Endothelial cell (in vitro differentiated cells): ENCODE data around the gene EZR. TPM values are rescaled to one million over a fixed set of nuclear protein-coding genes. Genes with fewer than 3 reads are reported as not detected.

Experiments
- DNase-seq: peaks from one replicate; pipeline ENCODE4 v3.0.0; 2021; ENCODE audit warnings: low spot score
- H3K27ac Mint-ChIP-seq: one replicate; pipeline ENCODE4 v1.8.0; 2021; ENCODE audit warnings: mixed read lengths, inconsistent platforms; ENCODE audit not compliant: unreplicated experiment
- H3K27me3 Mint-ChIP-seq: one replicate; pipeline ENCODE4 v1.8.0; 2021; ENCODE audit warnings: mild to moderate bottlenecking, moderate library complexity, mixed read lengths, inconsistent platforms; ENCODE audit not compliant: unreplicated experiment
- H3K36me3 Mint-ChIP-seq: one replicate; pipeline ENCODE4 v1.8.0; 2021; ENCODE audit warnings: mild to moderate bottlenecking, low read depth, mixed read lengths, inconsistent platforms; ENCODE audit not compliant: unreplicated experiment
- H3K4me1 Mint-ChIP-seq: one replicate; pipeline ENCODE4 v1.8.0; 2021; ENCODE audit warnings: mild to moderate bottlenecking, mixed read lengths, inconsistent platforms; ENCODE audit not compliant: unreplicated experiment
- H3K4me3 Mint-ChIP-seq: one replicate; pipeline ENCODE4 v1.8.0; 2021; ENCODE audit warnings: mild to moderate bottlenecking, mixed read lengths, inconsistent platforms; ENCODE audit not compliant: unreplicated experiment
- H3K9me3 Mint-ChIP-seq: one replicate; pipeline ENCODE4 v1.8.0; 2021; ENCODE audit warnings: mixed read lengths, inconsistent platforms; ENCODE audit not compliant: unreplicated experiment
- CTCF ChIP-seq: fragments of 200-600 bp; sonication (generic); IDR thresholded peaks from one replicate; pipeline ENCODE4 v1.5.0; 2021; ENCODE audit warnings: antibody characterized with exemption; ENCODE audit not compliant: unreplicated experiment
- total RNA-seq: library from RNA; stranded (reverse); fragmentation: NEBNext Ultra II Directional; extraction: Animal tissue kit (Norgen Biotek cat#: 25700); gene quantifications from one replicate; pipeline ENCODE4 v1.2.1, GENCODE V29; 2021; ENCODE audit not compliant: unreplicated experiment

EZR gene
- total RNA-seq, 1 donor from 2014 or later, result 125 TPM

GRCh38 chr6:158808941-158809678 lies 10.1 kb downstream of the EZR start:
- peaks cover 32% of the 10 kb centered on the region for H3K36me3 Mint-ChIP-seq
- peaks cover 10% of the 10 kb centered on the region for H3K27me3 Mint-ChIP-seq
- no peak for DNase-seq
- no peak for TF ChIP-seq CTCF
- H3K9me3 Mint-ChIP-seq, result no peaks in the 10 kb centered on the region
- peaks cover 71% of the 10 kb centered on the region for H3K4me1 Mint-ChIP-seq
- no peak overlapping the region for H3K4me3 Mint-ChIP-seq
- H3K27ac Mint-ChIP-seq, result peak overlapping the region; percentile 58

- Mint-ChIP-seq H3K9me3 (no peaks in the 10 kb centered on the region), H3K27ac (peak overlapping the region; percentile 21), H3K36me3 (peaks cover 26% of the 10 kb centered on the region), H3K4me1 (peaks cover 73% of the 10 kb centered on the region), H3K4me3 (no peak overlapping the region), H3K27me3 (peaks cover 10% of the 10 kb centered on the region)
- TF ChIP-seq CTCF, result no peak
- no peak for DNase-seq
These were observed 10.7 kb downstream of the EZR start for GRCh38 chr6:158808442-158808833.

- no peak for DNase-seq
- Mint-ChIP-seq H3K4me1 (peaks cover 71% of the 10 kb centered on the region), H3K36me3 (peaks cover 20% of the 10 kb centered on the region), H3K4me3 (no peak overlapping the region), H3K27ac (peak overlapping the region; percentile 21), H3K9me3 (no peaks in the 10 kb centered on the region), H3K27me3 (peaks cover 5% of the 10 kb centered on the region)
- TF ChIP-seq CTCF, result no peak
These were observed 11.4 kb downstream of the EZR start for GRCh38 chr6:158807515-158808441.

DNA sequence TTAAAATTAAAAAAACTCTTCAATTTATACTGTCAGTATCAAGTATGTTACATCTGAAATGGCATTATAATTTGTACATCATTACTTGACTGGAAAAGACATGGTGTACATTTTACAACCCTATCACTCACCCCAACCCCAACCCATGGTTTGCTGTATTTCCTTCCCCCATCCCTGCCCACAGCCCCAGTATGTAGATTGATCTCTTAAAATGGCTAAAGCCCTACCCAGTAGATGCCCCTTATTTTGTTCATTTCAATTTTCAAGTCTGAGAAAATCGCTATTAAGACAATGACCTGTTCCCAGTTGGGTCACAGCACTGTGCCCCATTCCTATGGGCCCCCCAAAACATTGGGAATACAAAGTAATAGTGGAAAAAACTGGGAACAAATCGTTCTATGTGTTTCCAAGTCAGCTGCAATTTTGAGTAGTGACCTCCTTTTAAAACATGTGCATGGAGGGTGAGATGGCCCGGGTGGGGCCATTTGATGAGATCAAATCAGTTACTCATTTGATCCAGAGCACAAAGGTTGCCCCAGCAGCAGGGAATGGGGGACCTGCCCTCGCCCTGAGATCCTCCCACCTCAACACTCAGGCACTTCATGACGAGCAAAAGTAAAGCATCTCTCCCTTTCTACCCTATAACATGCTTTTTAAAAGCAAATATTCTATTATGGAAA lies 13.3 kb downstream of the EZR start:
- no peak for TF ChIP-seq CTCF
- Mint-ChIP-seq H3K36me3 (peaks cover 15% of the 10 kb centered on the region), H3K9me3 (no peaks in the 10 kb centered on the region), H3K27ac (peak overlapping the region; percentile 81), H3K4me1 (peaks cover 84% of the 10 kb centered on the region), H3K27me3 (peaks cover 2% of the 10 kb centered on the region), H3K4me3 (no peak overlapping the region)
- DNase-seq, result no peak
